Stimulated activated CD4-positive, alpha-beta T cell treated with anti-CD3 and anti-CD28 coated beads, TNF-alpha, amount 100 ng/mL, for 4 hours (primary cell): ENCODE data around the gene ZBTB42.

Experiments
- DNase-seq, 3 experiments: peaks; one replicate each; pipeline ENCODE4 v3.0.0-alpha.2; 2020; ENCODE audit warnings: low read depth in 3 of 3

The ZBTB42 gene

GRCh38 chr14:104800771-104801519 is at the start of gene ZBTB42:
TSS of gene ZBTB42 (plus strand) at chr14:104801101. CDS start at chr14:104801198, 97 bp downstream.
- DNase-seq = peak; percentile 41 to 57 (median 41)

DNA sequence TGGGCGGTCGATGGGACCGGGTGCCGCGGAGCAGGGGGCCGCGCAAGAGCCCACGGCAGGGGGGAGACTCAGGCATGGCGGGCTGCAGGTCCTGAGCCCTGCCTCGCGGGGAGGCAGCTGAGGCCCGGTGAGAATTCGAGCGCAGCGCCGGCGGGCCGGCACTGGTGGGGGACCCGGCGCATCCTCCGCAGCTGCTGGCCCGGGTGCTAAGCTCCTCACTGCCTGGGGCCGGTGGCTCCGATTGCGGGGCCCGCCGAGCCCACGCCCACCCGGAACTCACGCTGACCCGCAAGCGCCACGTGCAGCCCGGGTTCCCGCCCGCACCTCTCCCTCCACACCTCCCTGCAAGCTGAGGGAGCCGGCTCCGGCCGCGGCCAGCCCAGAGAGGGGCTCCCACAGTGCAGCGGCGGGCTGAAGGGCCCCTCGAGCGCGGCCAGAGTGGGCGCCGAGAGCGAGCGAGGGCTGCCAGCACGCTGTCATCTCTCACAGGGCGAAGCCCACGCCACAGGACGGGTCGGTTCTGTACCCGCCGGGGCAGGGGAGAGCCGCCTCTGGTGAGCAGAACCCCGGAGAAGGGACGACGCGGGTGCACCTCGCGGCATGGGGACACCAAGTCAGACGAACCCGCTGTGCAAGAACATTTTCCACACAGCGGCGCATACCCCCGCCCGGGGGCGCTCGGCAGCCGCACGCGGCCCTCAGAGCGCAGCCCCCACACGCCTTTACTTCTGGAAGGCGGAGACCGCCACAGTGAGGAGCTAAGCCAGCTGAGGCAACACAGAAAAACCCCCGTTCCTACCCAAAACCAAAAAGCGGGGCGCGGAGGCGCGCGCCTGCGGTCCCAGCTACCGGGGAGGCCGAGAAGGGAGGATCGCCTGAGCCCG is 49.1 kb upstream of the ZBTB42 start:
- no peak for DNase-seq

DNA sequence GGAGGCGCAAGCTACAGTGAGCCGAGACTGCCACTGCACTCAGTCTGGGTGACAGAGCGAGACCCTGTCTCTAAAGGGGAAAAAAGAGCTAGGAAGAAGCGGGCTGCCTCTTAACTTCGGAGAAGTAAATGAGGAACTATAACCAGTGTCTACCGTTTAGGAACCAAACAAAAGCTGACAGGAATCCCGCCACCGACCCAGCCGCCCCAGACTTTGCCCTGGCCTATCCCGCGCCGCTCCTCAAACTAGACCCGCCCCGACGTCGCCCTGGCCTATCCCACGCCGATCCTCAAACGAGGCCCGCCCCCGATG is 48.5 kb upstream of the ZBTB42 start:
- DNase-seq = no peak

- peak; percentile 99 for DNase-seq
Observed at GRCh38 chr14:104752735-104753527, 48.0 kb upstream of the ZBTB42 start, which contains the start of gene SIVA1. TSS of gene SIVA1 (plus strand) at chr14:104753147. CDS start at chr14:104753202, 55 bp downstream.

GRCh38 chr14:104753528-104754212 is 47.2 kb upstream of the ZBTB42 start:
- no peak for DNase-seq

- no peak for DNase-seq
Observed at GRCh38 chr14:104754213-104754851, 46.6 kb upstream of the ZBTB42 start.

DNA sequence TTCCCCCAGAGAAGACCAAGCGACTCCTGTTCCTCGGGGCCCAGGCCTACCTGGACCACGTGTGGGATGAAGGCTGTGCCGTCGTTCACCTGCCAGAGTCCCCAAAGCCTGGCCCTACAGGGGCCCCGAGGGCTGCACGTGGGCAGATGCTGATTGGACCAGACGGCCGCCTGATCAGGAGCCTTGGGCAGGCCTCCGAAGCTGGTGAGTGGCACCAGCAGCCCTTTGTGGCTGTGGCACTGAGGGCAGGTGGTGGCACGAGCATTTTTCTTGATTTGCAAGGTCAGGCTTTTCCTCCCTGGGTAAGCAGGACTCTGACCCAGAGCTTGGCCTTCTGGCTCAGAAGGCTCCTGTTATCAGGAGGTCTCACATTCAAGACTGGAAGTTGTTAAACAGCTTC is 45.3 kb upstream of the ZBTB42 start:
- DNase-seq = no peak

GRCh38 chr14:104756477-104757237 is 44.2 kb upstream of the ZBTB42 start:
- DNase-seq = no peak

DNA sequence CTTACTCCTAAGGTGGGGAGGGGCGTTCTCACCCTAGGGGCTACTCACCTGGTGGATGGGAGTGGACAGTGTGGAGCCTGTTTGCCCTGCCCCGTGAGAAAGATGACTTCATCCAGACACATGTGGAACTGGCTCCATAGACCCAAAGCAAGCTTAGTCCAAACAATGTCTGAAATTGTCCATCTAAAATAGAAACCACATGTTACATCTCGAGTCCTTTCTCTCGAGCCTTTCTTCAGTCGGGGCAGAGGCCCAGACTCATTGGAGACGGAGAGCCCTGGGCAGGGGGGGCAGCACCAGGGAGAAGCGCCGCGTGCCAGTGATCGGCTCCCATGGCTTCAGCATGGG is 43.7 kb upstream of the ZBTB42 start:
- no peak for DNase-seq

DNA sequence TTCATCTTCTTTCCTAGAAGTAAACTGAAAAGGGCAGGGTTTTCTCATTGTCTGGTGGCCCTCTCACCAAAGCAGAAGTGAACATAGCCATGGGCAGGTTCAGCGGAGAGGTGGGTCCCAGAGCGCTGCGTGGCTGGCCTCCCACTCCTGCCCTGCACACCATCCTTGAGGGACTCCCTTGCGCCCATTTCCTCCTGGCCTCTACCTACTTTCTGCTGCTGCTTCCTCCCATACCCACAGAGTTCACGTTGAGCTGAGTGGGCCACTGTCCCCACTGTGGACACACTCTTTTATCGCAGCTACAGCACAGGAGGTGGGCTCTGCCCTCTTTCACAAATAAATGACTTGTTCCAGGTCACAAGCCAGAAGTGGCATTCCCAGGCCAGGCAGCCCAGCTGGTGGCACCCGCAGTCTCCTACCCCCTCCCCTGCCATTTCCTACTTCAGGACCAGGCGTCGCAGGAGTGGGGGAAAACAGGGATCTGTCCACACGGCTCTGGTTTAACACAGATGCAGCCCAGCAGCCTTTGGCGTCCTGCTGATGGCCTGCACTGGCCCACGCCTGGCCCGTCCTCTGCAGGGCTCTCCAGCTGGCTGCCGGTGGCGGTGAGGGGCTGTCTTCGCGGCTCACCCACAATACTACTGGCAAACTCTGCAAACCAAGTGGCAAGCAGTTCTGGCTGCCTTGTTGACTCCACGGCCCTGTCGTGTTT is 43.1 kb upstream of the ZBTB42 start:
- no peak for DNase-seq

DNA sequence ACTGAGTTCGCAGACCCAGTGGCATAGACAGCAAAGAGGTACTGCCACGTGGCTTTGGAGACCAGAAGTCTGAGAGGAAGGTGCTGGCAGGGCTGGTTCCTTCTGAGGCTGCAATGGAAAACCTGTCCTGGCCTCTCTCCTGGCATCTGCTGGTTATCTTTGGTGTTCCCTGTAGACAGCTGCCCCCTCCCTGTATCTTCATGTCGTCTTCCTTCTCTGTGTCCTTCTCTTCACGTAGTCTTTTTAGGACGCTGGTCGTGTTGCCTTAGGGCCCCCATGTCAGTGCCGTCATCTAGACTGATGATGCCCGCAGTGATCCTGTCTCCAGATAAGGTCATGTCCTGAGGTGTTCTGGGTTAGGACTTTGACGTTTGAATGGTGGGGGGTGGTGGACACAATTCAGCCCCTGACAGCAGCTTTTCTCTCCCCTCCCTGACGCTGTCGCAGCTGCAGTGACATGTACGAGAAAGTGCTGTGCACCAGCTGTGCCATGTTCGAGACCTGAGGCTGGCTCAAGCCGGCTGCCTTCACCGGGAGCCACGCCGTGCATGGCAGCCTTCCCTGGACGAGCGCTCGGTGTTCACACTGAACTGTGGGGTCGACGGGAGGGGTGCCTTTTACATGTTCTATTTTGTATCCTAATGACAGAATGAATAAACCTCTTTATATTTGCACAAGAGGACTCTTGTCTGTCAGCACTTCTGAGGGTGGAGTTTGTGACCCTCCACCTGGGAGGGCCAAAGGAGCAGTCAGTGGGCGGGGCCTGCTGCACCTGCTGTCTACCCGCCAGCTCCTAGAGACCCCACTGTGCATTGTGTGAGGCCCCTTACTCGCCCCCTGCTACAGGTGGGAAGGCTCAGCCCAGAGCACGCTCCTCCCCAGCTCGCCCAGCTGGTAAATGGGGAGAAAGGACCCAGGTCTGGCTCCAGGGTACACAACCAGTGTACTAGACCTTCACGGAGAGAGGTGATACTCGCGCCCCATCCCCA is 41.6 kb upstream of the ZBTB42 start:
- no peak for DNase-seq

DNA sequence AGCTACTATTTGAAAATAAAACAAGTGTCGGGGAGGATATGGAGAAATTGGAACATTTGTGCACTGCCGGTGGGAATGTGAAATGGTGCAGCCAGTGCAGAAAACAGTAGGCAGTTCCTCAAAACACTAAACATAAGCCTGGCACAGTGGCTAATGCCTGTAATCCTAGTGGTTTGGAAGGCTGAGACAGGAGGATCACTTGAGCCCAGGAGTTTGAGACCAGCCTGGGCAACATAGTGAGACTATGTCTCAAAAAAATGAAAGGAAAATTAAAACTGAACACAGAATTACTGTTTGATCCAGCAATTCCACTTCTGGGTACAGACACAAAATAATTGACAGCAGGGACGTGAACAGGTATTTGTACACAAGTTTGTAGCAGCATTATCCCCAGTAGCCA is 35.4 kb upstream of the ZBTB42 start:
- DNase-seq = no peak

GRCh38 chr14:104766256-104766862 is 34.5 kb upstream of the ZBTB42 start:
- DNase-seq = no peak

- no peak for DNase-seq
Observed at GRCh38 chr14:104766863-104767633, 33.9 kb upstream of the ZBTB42 start.

- no peak for DNase-seq
Observed at GRCh38 chr14:104767634-104767918, 33.3 kb upstream of the ZBTB42 start.

- DNase-seq = peak; percentile 87 to 91 (median 87)
Observed at GRCh38 chr14:104768437-104769323, 32.2 kb upstream of the ZBTB42 start.
